GM19328 (cell line): ENCODE data around the gene G6PD.

Experiments used
- ATAC-seq: cut with Tn5 transposase; IDR thresholded peaks from one replicate; pipeline ENCODE4 v1.9.1; 2021; ENCODE audit warnings: mild to moderate bottlenecking, moderate library complexity; ENCODE audit not compliant: unreplicated experiment

Gene G6PD

DNA sequence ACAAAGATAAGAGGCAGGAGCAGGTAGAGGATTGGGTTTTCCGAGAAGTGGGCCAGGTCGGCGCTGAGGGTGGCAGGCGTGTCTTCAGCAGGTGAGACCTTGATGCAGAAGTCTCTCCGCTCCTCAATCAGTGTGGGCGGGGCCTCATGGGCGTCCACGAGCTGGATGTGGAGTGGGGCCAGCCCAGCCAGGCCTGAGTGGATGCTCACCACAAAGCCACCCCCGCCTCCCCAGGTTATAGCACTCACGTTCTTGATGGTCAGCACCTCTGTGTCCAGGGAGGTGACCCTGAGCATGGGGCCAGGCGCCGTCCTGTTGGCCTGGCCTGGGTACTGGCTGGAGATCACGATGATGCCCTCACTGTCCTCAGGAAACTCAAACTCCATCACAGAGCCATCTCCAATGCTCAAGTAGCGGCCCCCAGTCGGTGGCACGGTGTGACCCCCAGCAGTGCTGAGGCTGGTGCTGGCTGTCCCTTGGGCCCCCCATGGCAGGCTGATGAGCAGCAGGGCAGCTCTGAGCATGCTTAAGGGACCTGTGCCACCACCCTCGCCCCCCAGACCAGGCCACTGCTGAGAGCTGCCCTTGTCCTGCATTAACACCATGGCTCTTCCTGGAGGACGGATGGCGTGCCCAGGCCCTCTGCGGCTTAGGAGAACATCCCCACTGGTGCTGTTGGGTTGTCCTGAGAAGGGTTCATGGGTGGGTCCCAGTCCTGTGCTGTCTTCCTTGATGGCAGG is 58.1 kb downstream of the G6PD start:
- no peak for ATAC-seq

DNA sequence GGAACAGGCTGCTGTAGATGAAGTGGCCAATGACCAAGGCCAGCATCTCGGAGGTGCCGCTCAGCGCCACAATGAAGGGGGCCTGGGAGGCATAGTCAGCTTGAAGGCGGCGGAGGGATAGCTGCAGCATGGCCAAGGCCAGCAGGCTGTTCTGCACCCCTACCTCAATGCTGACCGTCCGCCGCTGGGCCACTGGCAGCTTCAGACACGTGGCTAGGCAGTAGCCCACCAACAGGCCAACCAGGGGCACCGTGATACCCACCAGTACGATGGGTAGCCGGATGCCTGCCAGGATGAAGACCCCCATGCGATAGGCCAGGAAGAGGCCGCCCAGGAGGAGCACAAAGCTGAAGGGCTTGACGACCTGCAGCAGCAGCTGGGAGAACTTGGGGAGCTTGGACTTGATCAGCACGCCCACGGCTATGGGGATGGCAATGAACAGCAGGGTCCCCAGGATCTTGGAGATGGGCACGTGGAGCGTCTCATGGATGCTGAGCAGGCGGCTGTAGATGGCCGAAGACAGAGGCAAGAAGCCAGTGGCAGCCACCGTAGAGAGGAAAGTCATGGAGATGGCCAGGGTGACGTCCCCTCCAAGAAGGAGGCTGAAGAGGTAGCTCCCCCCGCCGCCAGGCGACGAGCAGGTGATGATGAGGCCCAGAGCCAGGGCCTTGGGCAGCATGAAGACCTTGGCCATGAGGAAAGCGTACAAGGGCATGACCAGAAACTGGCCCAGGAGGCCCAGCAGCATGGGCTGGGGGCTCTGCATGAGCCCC is 58.9 kb downstream of the G6PD start:
- ATAC-seq: no peak

DNA sequence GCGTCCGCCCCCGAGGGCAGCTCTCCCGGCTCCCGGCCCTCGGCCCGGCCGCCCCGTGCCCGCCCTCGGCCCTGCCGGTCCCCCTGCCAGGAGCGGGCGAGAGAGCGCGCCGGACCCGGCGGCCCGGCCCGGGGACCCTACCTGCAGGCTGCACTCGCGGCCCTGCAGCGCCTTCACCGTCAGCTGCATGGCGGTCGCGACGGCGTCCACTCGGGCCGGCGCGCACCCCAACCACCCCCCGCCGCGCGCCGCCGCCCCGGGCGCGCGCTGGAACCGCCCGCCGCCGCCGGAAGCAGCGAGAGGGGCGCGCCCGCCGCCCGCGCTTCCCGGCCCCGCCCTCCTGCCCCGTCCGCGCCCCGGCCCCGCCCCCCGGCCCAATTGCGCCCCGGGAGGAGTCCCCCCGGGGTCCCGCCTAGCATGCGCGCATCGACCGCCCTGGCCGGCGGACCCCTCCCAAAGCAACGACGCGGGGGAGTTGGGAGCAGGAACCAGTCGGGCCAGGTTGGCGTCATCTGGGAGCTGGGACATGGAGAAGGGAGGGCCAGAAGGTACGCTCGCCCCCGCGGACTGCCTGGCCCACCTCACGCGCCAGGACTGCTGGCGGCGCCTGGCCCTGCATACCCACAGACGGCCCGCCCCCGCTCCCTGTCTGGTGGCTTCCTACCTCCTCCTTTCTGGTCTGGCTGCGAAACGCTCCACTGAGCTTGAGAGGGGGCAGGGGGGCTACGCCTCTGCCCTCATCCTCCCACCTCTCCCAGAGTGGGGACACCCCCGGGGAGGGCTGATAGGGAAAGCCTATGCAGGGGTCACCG is 60.0 kb downstream of the G6PD start, which contains the start of gene UBL4A:
UBL4A (minus strand) TSS at position 220 of the 812 bp plus-strand sequence; CDS start at position 189, 31 bp downstream.
- no peak for ATAC-seq

DNA sequence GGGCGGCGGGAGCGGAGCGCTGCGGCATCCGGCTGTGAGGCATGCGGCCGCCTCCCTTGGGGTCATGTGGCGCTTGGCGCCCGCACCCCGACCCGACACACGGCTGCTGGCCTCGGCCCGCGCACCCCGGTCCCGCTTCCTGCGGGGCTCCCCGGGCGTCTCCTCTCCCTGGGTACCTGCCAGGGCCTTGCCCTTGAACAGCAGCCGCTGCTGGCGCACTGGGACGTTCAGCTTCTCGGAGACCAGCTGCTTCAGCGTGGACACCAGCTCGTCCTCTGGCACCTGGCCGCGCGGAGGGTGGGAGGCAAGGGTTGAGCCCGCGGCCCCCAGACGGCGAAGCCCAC is 60.6 kb downstream of the G6PD start:
- no peak for ATAC-seq

DNA sequence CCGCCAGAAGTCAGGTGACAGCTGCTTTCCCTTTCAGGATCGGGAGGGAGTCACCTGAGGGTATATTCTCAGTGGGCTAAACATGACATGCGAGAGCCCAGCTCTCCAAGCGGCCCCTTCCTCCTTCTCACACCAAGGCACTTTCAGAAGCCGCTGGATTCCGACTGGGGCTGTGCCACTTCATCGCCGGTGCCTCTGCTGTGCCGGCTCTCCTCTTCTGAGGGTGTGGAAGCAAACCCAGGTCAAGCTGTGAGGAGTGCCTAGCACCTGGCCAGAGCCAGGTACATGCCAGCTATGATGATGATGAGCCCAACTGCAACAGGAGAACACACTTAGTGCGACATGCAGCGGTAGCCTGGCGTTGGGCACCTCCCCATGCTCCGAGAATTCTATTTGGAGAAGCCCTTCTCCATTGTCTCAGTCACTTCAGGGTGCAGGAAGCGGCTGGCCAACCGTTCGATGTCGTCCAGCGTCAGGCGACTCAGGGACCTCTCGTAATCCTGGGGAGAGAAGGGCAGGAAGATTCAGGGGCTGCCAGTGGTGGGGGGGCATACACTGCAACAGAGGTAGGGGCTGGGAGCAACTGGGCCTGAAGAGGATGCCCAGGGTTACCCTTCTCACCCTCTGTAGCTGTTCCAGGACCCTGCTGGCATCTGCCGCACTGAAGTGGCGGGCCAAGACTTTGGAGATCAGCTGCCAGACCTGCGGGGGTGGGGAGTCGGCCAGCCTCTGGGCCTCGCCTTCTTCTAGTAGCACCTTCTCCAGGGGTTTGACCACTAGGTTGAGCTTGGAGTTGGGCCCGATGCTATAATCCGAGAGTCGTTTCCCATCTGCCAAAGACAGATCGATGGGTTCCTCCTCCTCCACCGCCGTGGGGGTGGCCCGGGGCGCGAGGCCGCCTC is 61.2 kb downstream of the G6PD start:
- ATAC-seq: no peak

DNA sequence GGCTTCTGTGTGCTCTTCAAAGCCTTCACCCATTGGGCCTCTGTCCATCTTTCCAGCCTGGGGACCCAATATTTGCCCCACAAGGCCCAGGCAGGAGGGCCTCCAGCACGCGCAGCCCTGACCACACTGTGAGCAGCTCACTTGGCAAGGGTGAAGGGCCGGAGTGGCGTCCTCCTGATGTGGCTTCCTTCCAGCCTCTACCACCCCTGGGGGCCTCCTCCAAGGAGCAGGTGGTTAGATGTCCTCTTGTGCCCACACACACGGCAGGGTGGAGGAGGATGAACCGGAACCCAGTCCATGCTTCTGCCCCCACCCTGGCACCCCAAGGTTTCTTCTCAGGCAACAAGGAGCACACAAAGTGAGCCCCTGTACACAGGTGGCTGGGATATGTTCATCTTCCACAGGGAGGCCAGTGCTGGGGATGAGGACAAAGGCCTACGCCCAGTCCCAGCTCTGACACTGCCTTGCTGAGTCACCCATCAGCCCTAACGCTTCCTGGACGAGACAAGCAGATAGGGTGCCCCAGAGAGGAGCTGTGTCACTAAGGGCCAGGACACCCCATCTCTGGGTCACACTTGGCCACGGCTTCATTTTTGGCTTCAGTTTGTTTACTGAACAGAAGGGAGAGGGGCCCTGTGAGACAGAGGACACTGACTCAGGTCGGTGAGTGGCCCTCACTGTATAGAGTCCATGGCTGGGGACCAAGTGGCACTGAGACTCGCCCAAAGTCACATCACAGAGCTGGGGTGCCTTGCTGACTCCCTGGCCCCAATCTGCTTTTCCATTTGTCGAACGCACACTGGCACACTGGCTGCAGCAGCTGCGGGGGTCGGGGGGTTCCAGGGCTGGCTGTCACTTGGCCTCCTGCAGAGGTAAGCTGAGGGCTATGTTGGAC is 62.1 kb downstream of the G6PD start:
- no peak for ATAC-seq

DNA sequence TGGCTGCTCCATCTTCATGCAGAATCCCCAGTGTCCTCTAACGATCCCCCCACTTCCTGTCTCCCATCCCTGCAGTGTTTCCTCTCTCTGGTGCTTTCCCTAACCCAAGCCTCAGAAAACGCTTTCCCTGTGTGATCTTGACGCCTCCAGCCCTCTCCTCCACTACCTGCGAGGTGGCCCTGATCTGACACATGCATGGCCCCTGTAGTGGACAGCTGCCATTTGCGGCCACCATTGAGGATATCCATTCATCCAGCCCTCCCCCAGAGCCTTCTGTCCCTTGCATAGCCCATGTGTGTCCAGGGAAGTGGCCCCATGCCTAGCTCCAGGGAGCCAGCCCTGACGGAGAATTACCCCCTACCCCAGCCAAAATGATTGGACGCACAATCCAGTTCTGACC is 63.3 kb downstream of the G6PD start:
- ATAC-seq: no peak

DNA sequence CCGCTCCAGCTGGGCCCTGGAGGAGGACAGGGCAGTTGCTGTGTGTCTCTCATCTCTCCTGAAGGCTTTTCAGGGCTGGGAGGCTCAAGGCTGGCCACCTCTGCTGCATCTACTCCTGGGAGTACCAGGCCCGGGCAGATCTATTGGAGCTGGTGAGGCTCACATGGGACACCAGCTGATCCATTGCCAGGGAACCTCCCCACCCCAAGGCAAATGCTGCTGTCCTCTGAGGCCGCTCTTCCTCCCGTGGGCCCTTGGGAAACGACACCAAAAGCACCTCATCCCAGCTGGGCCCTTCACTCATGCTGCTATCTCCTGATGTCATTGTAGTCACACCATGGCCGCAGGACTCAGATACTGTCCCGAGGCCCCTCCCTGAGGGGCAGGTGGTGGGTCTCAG is 63.9 kb downstream of the G6PD start:
- ATAC-seq: no peak

DNA sequence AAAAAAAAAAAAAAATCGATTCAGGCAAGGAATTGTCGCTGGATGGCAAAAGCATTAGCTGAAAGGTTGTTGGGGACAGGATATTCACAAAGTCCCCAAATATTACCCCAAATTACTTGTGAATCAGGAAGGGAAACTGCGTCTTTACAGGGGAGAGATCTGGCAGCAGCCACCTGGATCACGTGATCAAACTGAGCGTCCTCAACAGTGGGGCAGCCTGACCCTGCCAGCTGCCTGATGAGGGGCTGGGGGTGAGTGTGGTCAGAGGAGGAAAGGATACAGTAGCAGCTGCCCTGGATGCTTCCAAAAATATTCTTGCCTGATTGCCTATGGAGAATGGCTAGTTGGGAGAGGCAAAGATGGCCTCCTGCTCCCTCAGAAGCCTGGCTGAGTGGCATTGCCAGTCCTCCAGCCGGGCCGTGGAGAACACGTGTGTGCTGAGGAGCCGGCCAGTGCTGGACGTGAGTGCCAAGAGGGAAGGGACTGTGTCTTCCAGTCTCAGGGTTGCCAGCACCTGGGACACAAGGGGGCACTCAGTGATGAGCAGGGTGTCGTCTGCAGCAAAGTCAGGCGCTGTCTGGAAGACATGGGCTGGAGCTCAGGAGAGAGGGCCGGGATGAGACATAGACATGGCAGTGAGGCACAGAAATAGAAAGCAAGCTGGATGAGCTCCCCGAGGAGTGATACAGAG is 64.6 kb downstream of the G6PD start:
- ATAC-seq: no peak
